Activated T-helper 17 cell treated with anti-CD3 and anti-CD28 coated beads, Interleukin-2, amount 50 U/mL, for 72 hours (primary cell): Measurements from ENCODE around the gene GSTCD. TPM values are rescaled to one million over a fixed set of nuclear protein-coding genes. Genes with fewer than 3 reads are reported as not detected.
"Not testable (repeated sequence)": the region's sequence is repeated elsewhere in the genome, so short reads cannot be mapped to it uniquely, and the experiment has no call there.

Experiments used
- ATAC-seq: fragments of 150-1000 bp; cut with Tn5 transposase; replicated peaks from 2 replicates; pipeline ENCODE4 v1.10.0; 2021; ENCODE audit warnings: mild to moderate bottlenecking, moderate library complexity
- H3K27ac Mint-ChIP-seq: one replicate; pipeline ENCODE4 v1.8.0; 2022; ENCODE audit warnings: mixed read lengths
- H3K27me3 Mint-ChIP-seq: one replicate; pipeline ENCODE4 v1.8.0; 2022; ENCODE audit warnings: mixed read lengths
- H3K36me3 Mint-ChIP-seq: one replicate; pipeline ENCODE4 v1.8.0; 2022; ENCODE audit warnings: low read depth, mild to moderate bottlenecking, mixed read lengths
- H3K4me1 Mint-ChIP-seq: one replicate; pipeline ENCODE4 v1.8.0; 2022; ENCODE audit warnings: mixed read lengths
- H3K4me3 Mint-ChIP-seq: one replicate; pipeline ENCODE4 v1.8.0; 2022; ENCODE audit warnings: mild to moderate bottlenecking, mixed read lengths
- H3K9me3 Mint-ChIP-seq: one replicate; pipeline ENCODE4 v1.8.0; 2022; ENCODE audit warnings: mixed read lengths
- total RNA-seq, 2 donors: library from RNA; stranded (reverse); gene quantifications; one replicate each; pipeline ENCODE4 v1.2.3, GENCODE V29; 2022

GSTCD gene
- total RNA-seq, 2 donors from 2014 or later, result 8.2 to 11.1 TPM

DNA sequence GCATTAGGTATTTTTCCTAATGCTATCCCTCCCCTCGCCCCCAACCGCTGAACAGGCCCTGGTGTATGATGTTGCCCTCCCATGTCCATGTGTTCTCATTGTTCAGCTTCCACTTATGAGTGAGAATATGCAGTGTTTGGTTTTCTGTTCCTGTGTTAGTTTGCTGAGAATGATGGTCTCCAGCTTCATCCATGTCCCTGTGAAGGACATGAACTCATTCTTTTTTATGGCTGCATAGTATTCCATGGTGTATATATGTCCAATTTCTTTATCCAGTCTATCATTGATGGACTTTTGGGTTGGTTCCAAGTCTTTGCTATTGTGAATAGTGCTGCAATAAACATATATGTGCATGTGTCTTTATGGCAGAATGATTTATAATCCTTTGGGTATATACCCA is 143.6 kb downstream of the GSTCD start:
- H3K4me3 Mint-ChIP-seq, ATAC-seq, H3K27ac Mint-ChIP-seq, H3K27me3 Mint-ChIP-seq, H3K36me3 Mint-ChIP-seq, H3K4me1 Mint-ChIP-seq: not testable (repeated sequence)
- peaks cover 15% of the 10 kb centered on the region for H3K9me3 Mint-ChIP-seq

DNA sequence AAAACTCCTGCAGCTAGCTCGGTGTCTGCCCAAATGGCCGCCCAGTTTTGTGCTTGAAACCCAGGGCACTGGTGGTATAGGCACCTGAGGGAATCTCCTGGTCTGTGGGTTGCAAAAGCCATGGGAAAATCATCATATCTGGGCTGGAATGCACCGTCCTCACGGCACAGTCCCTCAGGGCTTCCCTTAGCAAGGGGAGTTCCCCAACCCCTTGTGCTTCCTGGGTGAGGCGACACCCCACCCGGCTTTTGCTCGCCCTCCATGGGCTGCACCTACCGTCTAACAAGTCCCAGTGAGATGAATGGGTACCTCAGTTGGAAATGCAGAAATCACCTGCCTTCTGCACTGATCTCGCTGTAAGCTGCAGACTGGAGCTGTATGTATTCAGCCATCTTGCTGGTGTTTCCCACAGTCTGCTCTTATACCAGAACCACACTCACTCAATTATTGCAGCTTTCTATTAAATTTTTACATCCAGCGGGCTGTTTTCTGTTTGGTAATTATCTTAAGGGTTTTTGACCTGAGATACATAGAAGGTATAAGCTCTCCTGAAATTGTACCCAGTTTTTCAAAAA is 150.0 kb downstream of the GSTCD start:
- Mint-ChIP-seq H3K4me3 (no peak overlapping the region), H3K36me3 (no peaks in the 10 kb centered on the region)

DNA sequence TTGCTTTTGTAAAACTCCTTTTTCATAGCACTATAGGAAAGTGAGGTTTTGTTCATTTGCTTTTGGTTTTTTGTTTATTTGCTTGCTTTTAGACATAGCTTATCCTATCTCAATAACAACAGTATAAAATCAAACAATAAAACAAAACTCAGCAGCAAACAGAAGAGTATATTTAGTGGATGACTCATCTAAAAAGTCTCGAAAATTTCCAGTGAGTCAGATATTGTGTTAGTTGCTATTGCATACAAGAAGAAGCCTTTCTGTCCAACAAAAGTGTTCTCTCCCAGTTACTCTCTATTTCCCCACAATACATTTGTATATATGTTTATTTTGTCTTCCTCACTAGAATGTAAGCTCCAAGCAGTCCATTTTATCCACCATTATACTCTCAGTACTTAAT is 150.6 kb downstream of the GSTCD start:
- ATAC-seq, result no peak
- Mint-ChIP-seq H3K4me1 (no peaks in the 10 kb centered on the region), H3K36me3 (no peaks in the 10 kb centered on the region), H3K9me3 (peaks cover 29% of the 10 kb centered on the region), H3K27ac (no peak overlapping the region), H3K4me3 (no peak overlapping the region), H3K27me3 (no peaks in the 10 kb centered on the region)

More for the DNA sequence above, 150.0 kb downstream of the GSTCD start:
- Mint-ChIP-seq H3K4me1 (no peaks in the 10 kb centered on the region), H3K27ac (no peak overlapping the region), H3K9me3 (peaks cover 29% of the 10 kb centered on the region), H3K27me3 (no peaks in the 10 kb centered on the region)
- ATAC-seq, result no peak

DNA sequence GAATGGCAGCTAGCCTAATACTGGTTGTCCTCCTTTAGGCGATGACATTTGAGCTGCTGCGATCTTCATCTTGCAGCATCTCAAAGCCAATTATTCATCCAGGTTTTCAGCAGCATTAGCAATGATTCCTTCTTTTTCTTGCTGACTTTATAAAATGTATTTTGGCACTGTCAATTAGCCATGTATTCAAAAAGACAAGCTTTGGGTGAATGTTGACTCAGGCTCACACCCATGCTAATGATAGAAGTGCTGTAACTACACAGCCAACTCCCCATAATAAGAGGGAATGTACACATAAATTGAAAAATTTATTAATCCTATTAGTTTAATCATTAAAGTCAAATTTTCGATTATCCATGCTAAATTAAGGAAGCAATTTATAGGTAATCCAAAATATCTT is 162.4 kb downstream of the GSTCD start:
- Mint-ChIP-seq H3K27ac (no peak overlapping the region), H3K4me1 (no peaks in the 10 kb centered on the region), H3K27me3 (peaks cover 5% of the 10 kb centered on the region), H3K36me3 (no peaks in the 10 kb centered on the region), H3K9me3 (no peaks in the 10 kb centered on the region), H3K4me3 (no peak overlapping the region)
- ATAC-seq, result no peak

GRCh38 chr4:105871997-105872396 is 163.4 kb downstream of the GSTCD start:
- H3K27ac Mint-ChIP-seq, result no peak overlapping the region
- no peak overlapping the region for H3K4me3 Mint-ChIP-seq
- H3K36me3 Mint-ChIP-seq, result no peaks in the 10 kb centered on the region
- no peak for ATAC-seq
- no peaks in the 10 kb centered on the region for H3K9me3 Mint-ChIP-seq
- H3K4me1 Mint-ChIP-seq, result no peaks in the 10 kb centered on the region
- peaks cover 5% of the 10 kb centered on the region for H3K27me3 Mint-ChIP-seq

DNA sequence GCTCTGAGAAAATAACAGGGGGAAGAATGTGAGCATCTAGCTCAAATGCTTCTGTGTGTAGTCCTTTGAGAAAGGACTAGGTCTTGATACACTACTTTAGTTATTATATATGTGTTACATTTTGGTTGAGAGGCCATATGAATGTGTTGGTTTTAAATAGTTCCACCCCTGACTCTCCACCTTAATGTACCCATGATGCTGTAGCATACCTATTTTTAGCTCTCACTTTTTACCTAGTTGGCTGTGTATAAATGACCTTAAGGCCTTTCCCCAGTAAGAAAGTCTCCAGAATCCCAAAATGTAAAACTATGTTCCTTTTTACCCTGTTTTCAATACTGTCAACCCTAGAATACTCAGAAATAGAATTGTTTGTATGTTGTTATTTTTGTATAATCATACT is 166.6 kb downstream of the GSTCD start:
- H3K9me3 Mint-ChIP-seq, result no peaks in the 10 kb centered on the region
- no peak for ATAC-seq
- H3K27ac Mint-ChIP-seq, result no peak overlapping the region
- peaks cover 9% of the 10 kb centered on the region for H3K27me3 Mint-ChIP-seq
- H3K36me3 Mint-ChIP-seq, result no peaks in the 10 kb centered on the region
- no peak overlapping the region for H3K4me3 Mint-ChIP-seq
- H3K4me1 Mint-ChIP-seq, result no peaks in the 10 kb centered on the region

- Mint-ChIP-seq H3K4me1 (no peaks in the 10 kb centered on the region), H3K27me3 (peaks cover 4% of the 10 kb centered on the region), H3K9me3 (peaks cover 3% of the 10 kb centered on the region), H3K27ac (no peak overlapping the region), H3K36me3 (no peaks in the 10 kb centered on the region), H3K4me3 (no peak overlapping the region)
- ATAC-seq, result no peak
Measured at GRCh38 chr4:105878668-105879067, 170.1 kb downstream of the GSTCD start.

DNA sequence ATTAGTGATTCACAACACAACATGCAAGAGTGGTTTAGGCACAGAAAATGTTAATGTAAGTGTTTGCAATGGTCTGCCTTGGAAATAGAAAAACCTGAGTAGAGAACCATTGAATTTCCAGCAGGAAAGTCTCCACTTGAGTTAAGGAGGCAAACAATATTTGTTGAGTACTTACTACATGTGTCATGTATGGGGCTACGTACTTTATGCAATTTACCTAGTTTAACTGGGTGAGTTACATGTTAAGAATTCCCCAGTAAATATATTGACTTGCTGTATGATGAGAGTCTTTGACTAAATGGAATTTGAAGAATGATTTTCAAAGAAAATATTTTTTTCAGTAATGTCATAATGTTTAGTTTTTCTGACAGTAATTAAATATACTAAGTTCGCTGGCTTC is 178.9 kb downstream of the GSTCD start:
- Mint-ChIP-seq H3K27me3 (peaks cover 5% of the 10 kb centered on the region), H3K36me3 (no peaks in the 10 kb centered on the region), H3K4me3 (no peak overlapping the region), H3K4me1 (no peaks in the 10 kb centered on the region), H3K27ac (no peak overlapping the region), H3K9me3 (peaks cover 3% of the 10 kb centered on the region)
- ATAC-seq, result no peak

DNA sequence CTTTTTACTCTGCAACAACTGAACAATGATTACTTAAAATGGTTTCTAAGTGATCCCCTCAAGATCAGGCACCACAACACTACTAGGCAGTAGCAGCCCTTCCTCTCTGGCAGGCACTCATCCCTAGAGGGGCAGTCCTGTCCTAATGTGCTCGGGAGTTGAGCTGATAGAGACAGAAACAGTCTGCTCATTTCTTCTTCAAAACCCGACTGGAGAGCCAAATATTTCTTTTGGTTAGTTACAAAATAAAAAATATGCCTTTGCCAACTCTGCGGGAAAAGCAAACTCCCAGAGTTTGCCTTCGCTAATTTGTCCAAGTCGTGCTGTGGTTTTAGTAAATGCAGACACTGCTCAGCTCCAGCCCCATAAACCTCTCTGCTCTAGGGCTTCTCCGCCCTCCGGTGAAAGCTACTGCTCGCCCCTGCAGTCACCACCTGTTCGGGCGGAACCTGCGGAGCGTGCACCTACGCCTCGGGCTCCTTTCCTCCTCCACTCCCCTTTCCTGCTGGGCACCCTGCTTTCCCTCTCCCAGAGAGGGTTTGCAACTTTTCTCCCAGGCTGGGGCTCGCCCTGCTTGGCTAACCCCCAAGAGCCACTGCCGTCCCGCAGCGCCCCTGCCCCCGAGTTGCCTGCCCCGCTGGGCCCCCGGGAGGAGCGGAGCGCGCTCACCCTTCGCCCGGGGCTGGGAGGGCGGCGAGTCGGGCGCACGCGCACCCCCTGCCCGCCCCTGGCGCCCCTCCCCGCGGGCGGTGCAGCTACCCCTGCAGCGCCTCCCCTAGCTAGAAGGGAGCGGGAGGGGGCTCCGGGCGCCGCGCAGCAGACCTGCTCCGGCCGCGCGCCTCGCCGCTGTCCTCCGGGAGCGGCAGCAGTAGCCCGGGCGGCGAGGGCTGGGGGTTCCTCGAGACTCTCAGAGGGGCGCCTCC is 186.3 kb downstream of the GSTCD start, which contains the start of gene NPNT:
TSS of gene NPNT (plus strand) at position 812 of the 923 bp plus-strand sequence. CDS start 182 bp downstream, outside the sequence.
- no peak for ATAC-seq
- Mint-ChIP-seq H3K27me3 (peaks cover 44% of the 10 kb centered on the region), H3K4me1 (no peaks in the 10 kb centered on the region), H3K27ac (no peak within 1 kb of the TSS), H3K4me3 (no peak within 1 kb of the TSS), H3K36me3 (no peaks in the 10 kb centered on the region), H3K9me3 (no peaks in the 10 kb centered on the region)

DNA sequence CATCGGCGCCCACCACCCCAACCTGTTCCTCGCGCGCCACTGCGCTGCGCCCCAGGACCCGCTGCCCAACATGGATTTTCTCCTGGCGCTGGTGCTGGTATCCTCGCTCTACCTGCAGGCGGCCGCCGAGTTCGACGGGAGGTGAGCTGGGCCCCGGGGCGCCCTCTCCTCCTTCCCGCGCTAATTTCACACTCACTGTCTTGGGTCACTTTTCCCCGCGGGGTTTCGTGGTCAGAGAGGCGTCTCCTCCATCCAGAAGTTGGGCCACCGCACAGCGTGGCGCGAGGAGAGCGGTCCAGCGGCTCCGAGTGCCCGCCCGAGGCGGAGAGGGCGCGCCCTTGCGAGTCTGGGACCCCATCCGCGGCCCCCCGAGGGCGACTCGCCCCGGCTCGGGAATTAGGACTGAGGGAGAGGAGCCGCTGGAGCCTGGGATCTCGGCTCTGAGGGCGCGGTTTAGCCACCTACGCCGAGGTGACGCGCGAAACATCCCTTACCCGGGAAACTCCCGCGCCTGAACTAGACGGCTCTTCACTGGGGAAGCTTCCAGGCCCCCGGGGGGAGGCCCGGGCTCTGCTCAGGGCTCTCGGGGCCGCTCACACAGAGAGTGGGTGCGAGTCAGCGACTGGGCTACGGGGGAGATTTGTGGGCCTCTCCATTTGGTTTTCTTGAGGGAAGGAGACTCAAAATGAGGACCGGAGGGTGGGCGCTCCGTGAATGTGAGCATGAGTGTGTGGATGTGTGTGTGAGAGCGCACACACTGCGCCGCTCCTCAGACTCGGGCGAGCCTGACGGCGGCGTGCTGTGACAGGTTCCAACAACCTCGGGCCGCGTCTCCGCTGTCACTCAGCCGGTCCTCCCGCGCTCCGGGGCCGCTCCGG is 187.2 kb downstream of the GSTCD start:
- ATAC-seq, result no peak
- H3K4me3 Mint-ChIP-seq, result no peak overlapping the region
- peaks cover 50% of the 10 kb centered on the region for H3K27me3 Mint-ChIP-seq
- H3K36me3 Mint-ChIP-seq, result no peaks in the 10 kb centered on the region
- no peaks in the 10 kb centered on the region for H3K9me3 Mint-ChIP-seq
- no peaks in the 10 kb centered on the region for H3K4me1 Mint-ChIP-seq
- H3K27ac Mint-ChIP-seq, result no peak overlapping the region

DNA sequence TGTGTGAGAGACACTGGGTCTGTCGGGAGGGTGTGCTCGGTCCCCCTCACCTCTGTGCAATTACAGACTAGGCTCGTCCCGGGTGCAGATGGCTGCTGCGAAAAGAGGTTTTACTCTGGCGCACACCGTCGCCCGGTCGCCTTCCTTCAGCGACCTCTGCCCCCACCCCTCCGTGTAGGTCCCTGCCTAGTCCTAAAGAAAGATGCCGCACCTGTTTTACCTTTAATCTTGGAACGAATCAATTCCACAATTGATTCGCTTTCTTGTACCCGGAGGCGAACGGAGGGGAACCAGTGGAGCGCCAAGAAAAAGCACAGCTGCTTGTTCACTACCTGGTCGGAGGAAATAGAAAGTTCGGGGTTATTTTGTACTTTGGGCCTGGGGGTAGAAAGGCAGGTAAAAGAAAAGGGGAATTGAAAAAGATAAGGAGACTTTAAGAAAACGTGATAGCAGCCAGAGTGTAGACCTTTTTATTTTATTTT is 187.9 kb downstream of the GSTCD start:
- Mint-ChIP-seq H3K36me3 (no peaks in the 10 kb centered on the region), H3K27me3 (peaks cover 50% of the 10 kb centered on the region), H3K4me1 (no peaks in the 10 kb centered on the region), H3K9me3 (no peaks in the 10 kb centered on the region), H3K4me3 (no peak overlapping the region), H3K27ac (no peak overlapping the region)
- ATAC-seq, result no peak

Other genes with a start within 250 kb of the GSTCD start
- 10 to 100 TPM; 59.3 to 68.1 TPM for gene PPA2, start 234.7 kb upstream of the GSTCD start, total RNA-seq
- not detected for gene ARHGEF38, start 156.2 kb upstream of the GSTCD start, total RNA-seq
- 10 to 100 TPM; 10.6 to 17.4 TPM for gene INTS12, start 95 bp upstream of the GSTCD start, total RNA-seq
- not detected for gene NPNT, start 186.7 kb downstream of the GSTCD start, total RNA-seq